GM23338 (cell line): ENCODE data around the gene CD2AP. TPM values are rescaled to one million over a fixed set of nuclear protein-coding genes. Genes with fewer than 3 reads are reported as not detected.

Source experiments
- ATAC-seq: fragments of 200-7000 bp; cut with Tn5 transposase; 3 replicates; pipeline ENCODE4 v1.9.1; 2020
- DNase-seq: peaks from one replicate; pipeline ENCODE4 v3.0.0-alpha.2; 2015; ENCODE audit warnings: low spot score
- H2AFZ ChIP-seq: fragments of 200-600 bp; sonication (generic); 2 replicates; pipeline ENCODE4 v1.8.0; 2016; ENCODE audit warnings: antibody characterized with exemption, mild to moderate bottlenecking, moderate library complexity
- H3F3A ChIP-seq: fragments of 200-600 bp; sonication (generic); replicated peaks from 2 replicates; pipeline ENCODE4 v1.8.0; 2017; ENCODE audit warnings: antibody characterized with exemption, mixed run types, low read depth
- H3K27ac ChIP-seq: fragments of 200-600 bp; sonication (generic); 2 replicates; pipeline ENCODE4 v1.6.1; 2016; ENCODE audit warnings: low read depth
- H3K27me3 ChIP-seq: fragments of 200-600 bp; sonication (generic); 2 replicates; pipeline ENCODE4 v1.8.0; 2016; ENCODE audit warnings: mild to moderate bottlenecking, mixed run types, moderate library complexity; ENCODE audit not compliant: insufficient read depth
- H3K36me3 ChIP-seq: fragments of 200-600 bp; sonication (generic); 2 replicates; pipeline ENCODE4 v1.8.0; 2016; ENCODE audit warnings: mild to moderate bottlenecking; ENCODE audit not compliant: insufficient read depth
- H3K4me1 ChIP-seq: fragments of 200-600 bp; sonication (generic); 2 replicates; pipeline ENCODE4 v1.8.0; 2016; ENCODE audit warnings: mild to moderate bottlenecking, moderate library complexity; ENCODE audit not compliant: insufficient read depth
- H3K4me2 ChIP-seq: fragments of 200-600 bp; sonication (generic); 2 replicates; pipeline ENCODE4 v1.7.1; 2017; ENCODE audit warnings: mixed run types
- H3K4me3 ChIP-seq: fragments of 200-600 bp; sonication (generic); 2 replicates; pipeline ENCODE4 v1.6.1; 2016; ENCODE audit warnings: mixed run types
- H3K79me2 ChIP-seq: fragments of 200-600 bp; sonication (generic); replicated peaks from 2 replicates; pipeline ENCODE4 v1.8.0; 2017; ENCODE audit warnings: mild to moderate bottlenecking; ENCODE audit not compliant: insufficient read depth
- H3K9me2 ChIP-seq: fragments of 200-600 bp; sonication (generic); 2 replicates; pipeline ENCODE4 v1.8.0; 2017; ENCODE audit not compliant: insufficient read depth
- H4K20me1 ChIP-seq: fragments of 200-600 bp; sonication (generic); replicated peaks from 2 replicates; pipeline ENCODE4 v1.8.0; 2017; ENCODE audit warnings: mild to moderate bottlenecking; ENCODE audit not compliant: insufficient read depth
- H3K27ac Mint-ChIP-seq: 2 replicates; pipeline ENCODE4 v1.8.0; 2020; ENCODE audit warnings: inconsistent platforms, mild to moderate bottlenecking, moderate library complexity, mixed read lengths
- H3K27me3 Mint-ChIP-seq: 3 replicates; pipeline ENCODE4 v1.8.0; 2022; ENCODE audit warnings: low read depth, mild to moderate bottlenecking, moderate library complexity, mixed read lengths, inconsistent platforms; ENCODE audit not compliant: insufficient read depth, poor library complexity
- H3K36me3 Mint-ChIP-seq: 3 replicates; pipeline ENCODE4 v1.8.0; 2021; ENCODE audit warnings: low read depth, mild to moderate bottlenecking, inconsistent platforms, moderate library complexity, mixed read lengths
- H3K4me1 Mint-ChIP-seq: 3 replicates; pipeline ENCODE4 v1.8.0; 2020; ENCODE audit warnings: mild to moderate bottlenecking, inconsistent platforms, mixed read lengths
- H3K4me3 Mint-ChIP-seq: 3 replicates; pipeline ENCODE4 v1.8.0; 2021; ENCODE audit warnings: moderate library complexity, mild to moderate bottlenecking, inconsistent platforms, mixed read lengths
- H3K9me3 Mint-ChIP-seq: 3 replicates; pipeline ENCODE4 v1.8.0; 2020; ENCODE audit warnings: moderate library complexity, mild to moderate bottlenecking, inconsistent platforms, mixed read lengths
- CREB1 ChIP-seq: fragments of 250-450 bp; sonication (Bioruptor Pico); IDR thresholded peaks from 2 replicates; pipeline ENCODE4 v1.5.0; 2020; ENCODE audit warnings: low read depth, mild to moderate bottlenecking, moderate library complexity
- CTCF ChIP-seq, 2 experiments: fragments of 200-600 bp in 1 of 2; sonication (generic) in 1 of 2; conservative IDR thresholded peaks; 2 replicates each; pipeline versions ENCODE4 v1.5.1 to v1.6.1; 2016 to 2017; ENCODE audit warnings: antibody characterized with exemption in 2 of 2, low read depth in 2 of 2, mild to moderate bottlenecking in 2 of 2, moderate library complexity in 1 of 2
- EZH2 ChIP-seq: fragments of 200-600 bp; sonication (generic); IDR thresholded peaks from one replicate; pipeline ENCODE4 v1.8.0; 2017; ENCODE audit warnings: antibody characterized with exemption, mild to moderate bottlenecking, low read depth; ENCODE audit not compliant: unreplicated experiment
- EZH2phosphoT487 ChIP-seq: fragments of 200-600 bp; sonication (generic); IDR thresholded peaks from one replicate; pipeline ENCODE4 v1.8.1; 2018; ENCODE audit warnings: antibody characterized with exemption; ENCODE audit not compliant: unreplicated experiment
- JUNB ChIP-seq: IDR thresholded peaks from one replicate; pipeline ENCODE4 v1.6.1; 2016; ENCODE audit warnings: antibody characterized with exemption; ENCODE audit not compliant: unreplicated experiment
- NANOG ChIP-seq: IDR thresholded peaks from 2 replicates; pipeline ENCODE4 v1.6.1; 2016; ENCODE audit warnings: antibody characterized with exemption, borderline replicate concordance
- POLR2AphosphoS5 ChIP-seq: IDR thresholded peaks from 2 replicates; pipeline ENCODE4 v1.6.1; 2016; ENCODE audit warnings: antibody characterized with exemption, low read depth
- STAT1 ChIP-seq: IDR thresholded peaks from one replicate; pipeline ENCODE4 v1.6.1; 2016; ENCODE audit warnings: antibody characterized with exemption; ENCODE audit not compliant: unreplicated experiment
- ZNF114 ChIP-seq: fragments of 250-450 bp; sonication (Bioruptor Pico); IDR thresholded peaks from 2 replicates; pipeline ENCODE4 v1.5.0; 2020; ENCODE audit warnings: mild to moderate bottlenecking, moderate library complexity
- ZNF331 ChIP-seq: fragments of 250-450 bp; sonication (Bioruptor Pico); IDR thresholded peaks from 2 replicates; pipeline ENCODE4 v1.5.0; 2020; ENCODE audit warnings: low read depth, mild to moderate bottlenecking, moderate library complexity
- polyA plus RNA-seq: library from polyadenylated mRNA; unstranded; fragments of >200 nt; fragmentation: Nextera tagmentation; extraction: Ambion mirVana; gene quantifications from 2 replicates; pipeline ENCODE4 v1.2.1, GENCODE V29; 2016
- total RNA-seq: library from RNA; depleted of rRNA; stranded (reverse); fragments of >200 nt; shearing (Covaris generic); gene quantifications from 2 replicates; pipeline ENCODE4 v1.2.3, GENCODE V29; 2014
- TF ChIP-seq, protein P1 (sequence below): fragments of 250-450 bp; sonication (Bioruptor Pico); IDR thresholded peaks from 2 replicates; pipeline ENCODE4 v1.5.0; 2020; ENCODE audit warnings: mild to moderate bottlenecking, moderate library complexity
- TF ChIP-seq, protein P2 (sequence below): IDR thresholded peaks from one replicate; pipeline ENCODE4 v1.6.1; 2018; ENCODE audit warnings: antibody characterized with exemption; ENCODE audit not compliant: unreplicated experiment
- TF ChIP-seq, protein P3 (sequence below): IDR thresholded peaks from 2 replicates; pipeline ENCODE4 v1.6.1; 2016; ENCODE audit warnings: antibody characterized with exemption

Gene CD2AP
- total and polyA plus RNA-seq, 2 experiments from 2014 or later: 38.0 to 93.2 TPM

DNA sequence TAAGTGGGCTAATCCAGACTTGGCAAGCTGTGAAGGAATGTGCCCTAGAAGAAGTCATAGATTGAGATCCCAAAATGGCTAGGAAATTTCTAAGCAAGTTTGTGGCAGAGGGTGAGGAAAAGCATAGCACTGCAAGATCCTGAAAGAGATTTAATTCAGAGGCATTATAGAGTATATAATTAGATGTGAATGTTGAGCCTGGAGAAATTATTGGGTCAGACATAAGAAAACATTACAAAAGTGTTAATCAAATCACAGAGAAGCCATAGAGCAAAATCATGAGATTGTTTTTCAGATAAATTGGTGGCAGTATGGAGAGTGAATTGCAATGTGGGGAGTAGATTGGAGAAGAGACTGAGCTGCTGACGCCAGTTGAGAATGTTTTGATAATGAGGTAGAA lies 90.0 kb downstream of the CD2AP start:
- H3K4me1 ChIP-seq: peaks cover 10% of the 10 kb centered on the region
- H3K27me3 Mint-ChIP-seq: no peaks in the 10 kb centered on the region

More for the DNA sequence above, 90.0 kb downstream of the CD2AP start:
- no peak overlapping the region for H3K27ac ChIP-seq
- no peaks in the 10 kb centered on the region for H3K27me3 ChIP-seq
- Mint-ChIP-seq H3K36me3 (peaks cover 5% of the 10 kb centered on the region; the same call in 2 of the 3 replicates), H3K27ac (no peak overlapping the region), H3K4me3 (no peak overlapping the region), H3K9me3 (no peaks in the 10 kb centered on the region; the same call in 2 of the 3 replicates), H3K4me1 (peaks cover 17% of the 10 kb centered on the region; the same call in 2 of the 3 replicates)
- H3F3A ChIP-seq: no peaks in the 10 kb centered on the region
- peaks cover 10% of the 10 kb centered on the region; the same call in 1 of the 2 replicates for H4K20me1 ChIP-seq
- DNase-seq (no peak), ATAC-seq (no peak)
- peaks cover 95% of the 10 kb centered on the region for H3K79me2 ChIP-seq
- H3K9me2 ChIP-seq: no peaks in the 10 kb centered on the region
- H3K4me3 ChIP-seq: no peak overlapping the region
- TF ChIP-seq, protein P1, sequence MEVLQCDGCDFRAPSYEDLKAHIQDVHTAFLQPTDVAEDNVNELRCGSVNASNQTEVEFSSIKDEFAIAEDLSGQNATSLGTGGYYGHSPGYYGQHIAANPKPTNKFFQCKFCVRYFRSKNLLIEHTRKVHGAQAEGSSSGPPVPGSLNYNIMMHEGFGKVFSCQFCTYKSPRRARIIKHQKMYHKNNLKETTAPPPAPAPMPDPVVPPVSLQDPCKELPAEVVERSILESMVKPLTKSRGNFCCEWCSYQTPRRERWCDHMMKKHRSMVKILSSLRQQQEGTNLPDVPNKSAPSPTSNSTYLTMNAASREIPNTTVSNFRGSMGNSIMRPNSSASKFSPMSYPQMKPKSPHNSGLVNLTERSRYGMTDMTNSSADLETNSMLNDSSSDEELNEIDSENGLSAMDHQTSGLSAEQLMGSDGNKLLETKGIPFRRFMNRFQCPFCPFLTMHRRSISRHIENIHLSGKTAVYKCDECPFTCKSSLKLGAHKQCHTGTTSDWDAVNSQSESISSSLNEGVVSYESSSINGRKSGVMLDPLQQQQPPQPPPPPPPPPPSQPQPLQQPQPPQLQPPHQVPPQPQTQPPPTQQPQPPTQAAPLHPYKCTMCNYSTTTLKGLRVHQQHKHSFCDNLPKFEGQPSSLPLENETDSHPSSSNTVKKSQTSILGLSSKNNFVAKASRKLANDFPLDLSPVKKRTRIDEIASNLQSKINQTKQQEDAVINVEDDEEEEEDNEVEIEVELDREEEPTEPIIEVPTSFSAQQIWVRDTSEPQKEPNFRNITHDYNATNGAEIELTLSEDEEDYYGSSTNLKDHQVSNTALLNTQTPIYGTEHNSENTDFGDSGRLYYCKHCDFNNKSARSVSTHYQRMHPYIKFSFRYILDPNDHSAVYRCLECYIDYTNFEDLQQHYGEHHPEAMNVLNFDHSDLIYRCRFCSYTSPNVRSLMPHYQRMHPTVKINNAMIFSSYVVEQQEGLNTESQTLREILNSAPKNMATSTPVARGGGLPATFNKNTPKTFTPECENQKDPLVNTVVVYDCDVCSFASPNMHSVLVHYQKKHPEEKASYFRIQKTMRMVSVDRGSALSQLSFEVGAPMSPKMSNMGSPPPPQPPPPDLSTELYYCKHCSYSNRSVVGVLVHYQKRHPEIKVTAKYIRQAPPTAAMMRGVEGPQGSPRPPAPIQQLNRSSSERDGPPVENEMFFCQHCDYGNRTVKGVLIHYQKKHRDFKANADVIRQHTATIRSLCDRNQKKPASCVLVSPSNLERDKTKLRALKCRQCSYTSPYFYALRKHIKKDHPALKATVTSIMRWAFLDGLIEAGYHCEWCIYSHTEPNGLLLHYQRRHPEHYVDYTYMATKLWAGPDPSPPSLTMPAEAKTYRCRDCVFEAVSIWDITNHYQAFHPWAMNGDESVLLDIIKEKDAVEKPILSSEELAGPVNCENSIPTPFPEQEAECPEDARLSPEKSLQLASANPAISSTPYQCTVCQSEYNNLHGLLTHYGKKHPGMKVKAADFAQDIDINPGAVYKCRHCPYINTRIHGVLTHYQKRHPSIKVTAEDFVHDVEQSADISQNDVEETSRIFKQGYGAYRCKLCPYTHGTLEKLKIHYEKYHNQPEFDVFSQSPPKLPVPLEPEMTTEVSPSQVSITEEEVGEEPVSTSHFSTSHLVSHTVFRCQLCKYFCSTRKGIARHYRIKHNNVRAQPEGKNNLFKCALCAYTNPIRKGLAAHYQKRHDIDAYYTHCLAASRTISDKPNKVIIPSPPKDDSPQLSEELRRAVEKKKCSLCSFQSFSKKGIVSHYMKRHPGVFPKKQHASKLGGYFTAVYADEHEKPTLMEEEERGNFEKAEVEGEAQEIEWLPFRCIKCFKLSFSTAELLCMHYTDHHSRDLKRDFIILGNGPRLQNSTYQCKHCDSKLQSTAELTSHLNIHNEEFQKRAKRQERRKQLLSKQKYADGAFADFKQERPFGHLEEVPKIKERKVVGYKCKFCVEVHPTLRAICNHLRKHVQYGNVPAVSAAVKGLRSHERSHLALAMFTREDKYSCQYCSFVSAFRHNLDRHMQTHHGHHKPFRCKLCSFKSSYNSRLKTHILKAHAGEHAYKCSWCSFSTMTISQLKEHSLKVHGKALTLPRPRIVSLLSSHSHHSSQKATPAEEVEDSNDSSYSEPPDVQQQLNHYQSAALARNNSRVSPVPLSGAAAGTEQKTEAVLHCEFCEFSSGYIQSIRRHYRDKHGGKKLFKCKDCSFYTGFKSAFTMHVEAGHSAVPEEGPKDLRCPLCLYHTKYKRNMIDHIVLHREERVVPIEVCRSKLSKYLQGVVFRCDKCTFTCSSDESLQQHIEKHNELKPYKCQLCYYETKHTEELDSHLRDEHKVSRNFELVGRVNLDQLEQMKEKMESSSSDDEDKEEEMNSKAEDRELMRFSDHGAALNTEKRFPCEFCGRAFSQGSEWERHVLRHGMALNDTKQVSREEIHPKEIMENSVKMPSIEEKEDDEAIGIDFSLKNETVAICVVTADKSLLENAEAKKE: no peak
- no peak for TF ChIP-seq ZNF114 (CRISPR knock-in tag)
- TF ChIP-seq JUNB: no peak
- TF ChIP-seq EZH2phosphoT487: no peak
- no peak for TF ChIP-seq ZNF331 (CRISPR knock-in tag)
- no peak for TF ChIP-seq NANOG
- TF ChIP-seq CREB1 (CRISPR knock-in tag): no peak
- TF ChIP-seq POLR2AphosphoS5: no peak
- TF ChIP-seq, protein P2, sequence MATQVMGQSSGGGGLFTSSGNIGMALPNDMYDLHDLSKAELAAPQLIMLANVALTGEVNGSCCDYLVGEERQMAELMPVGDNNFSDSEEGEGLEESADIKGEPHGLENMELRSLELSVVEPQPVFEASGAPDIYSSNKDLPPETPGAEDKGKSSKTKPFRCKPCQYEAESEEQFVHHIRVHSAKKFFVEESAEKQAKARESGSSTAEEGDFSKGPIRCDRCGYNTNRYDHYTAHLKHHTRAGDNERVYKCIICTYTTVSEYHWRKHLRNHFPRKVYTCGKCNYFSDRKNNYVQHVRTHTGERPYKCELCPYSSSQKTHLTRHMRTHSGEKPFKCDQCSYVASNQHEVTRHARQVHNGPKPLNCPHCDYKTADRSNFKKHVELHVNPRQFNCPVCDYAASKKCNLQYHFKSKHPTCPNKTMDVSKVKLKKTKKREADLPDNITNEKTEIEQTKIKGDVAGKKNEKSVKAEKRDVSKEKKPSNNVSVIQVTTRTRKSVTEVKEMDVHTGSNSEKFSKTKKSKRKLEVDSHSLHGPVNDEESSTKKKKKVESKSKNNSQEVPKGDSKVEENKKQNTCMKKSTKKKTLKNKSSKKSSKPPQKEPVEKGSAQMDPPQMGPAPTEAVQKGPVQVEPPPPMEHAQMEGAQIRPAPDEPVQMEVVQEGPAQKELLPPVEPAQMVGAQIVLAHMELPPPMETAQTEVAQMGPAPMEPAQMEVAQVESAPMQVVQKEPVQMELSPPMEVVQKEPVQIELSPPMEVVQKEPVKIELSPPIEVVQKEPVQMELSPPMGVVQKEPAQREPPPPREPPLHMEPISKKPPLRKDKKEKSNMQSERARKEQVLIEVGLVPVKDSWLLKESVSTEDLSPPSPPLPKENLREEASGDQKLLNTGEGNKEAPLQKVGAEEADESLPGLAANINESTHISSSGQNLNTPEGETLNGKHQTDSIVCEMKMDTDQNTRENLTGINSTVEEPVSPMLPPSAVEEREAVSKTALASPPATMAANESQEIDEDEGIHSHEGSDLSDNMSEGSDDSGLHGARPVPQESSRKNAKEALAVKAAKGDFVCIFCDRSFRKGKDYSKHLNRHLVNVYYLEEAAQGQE: no peak
- no peak for TF ChIP-seq EZH2
- TF ChIP-seq, protein P3, sequence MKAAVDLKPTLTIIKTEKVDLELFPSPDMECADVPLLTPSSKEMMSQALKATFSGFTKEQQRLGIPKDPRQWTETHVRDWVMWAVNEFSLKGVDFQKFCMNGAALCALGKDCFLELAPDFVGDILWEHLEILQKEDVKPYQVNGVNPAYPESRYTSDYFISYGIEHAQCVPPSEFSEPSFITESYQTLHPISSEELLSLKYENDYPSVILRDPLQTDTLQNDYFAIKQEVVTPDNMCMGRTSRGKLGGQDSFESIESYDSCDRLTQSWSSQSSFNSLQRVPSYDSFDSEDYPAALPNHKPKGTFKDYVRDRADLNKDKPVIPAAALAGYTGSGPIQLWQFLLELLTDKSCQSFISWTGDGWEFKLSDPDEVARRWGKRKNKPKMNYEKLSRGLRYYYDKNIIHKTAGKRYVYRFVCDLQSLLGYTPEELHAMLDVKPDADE: no peak
- TF ChIP-seq CTCF (conservative IDR thresholded peaks at IDR 0.05; ENCODE audit: low read depth in 2 of 2): no peak
- TF ChIP-seq STAT1: no peak
- H2AFZ ChIP-seq: no peak overlapping the region
- H3K36me3 ChIP-seq: no peaks in the 10 kb centered on the region
- no peak overlapping the region for H3K4me2 ChIP-seq
